GM12864 (cell line): ENCODE data around the gene ANKRD34B.

Experiments
- DNase-seq: peaks from one replicate; pipeline ENCODE4 v3.0.0-alpha.2; 2011; ENCODE audit warnings: low read depth
- H3K4me3 ChIP-seq: 2 replicates; pipeline ENCODE4 v1.5.1; 2011; ENCODE audit warnings: mild to moderate bottlenecking, low read depth, low read length, control low read depth
- CTCF ChIP-seq: IDR thresholded peaks from 2 replicates; pipeline ENCODE4 v1.5.1; 2011; ENCODE audit warnings: low read depth, mild to moderate bottlenecking, moderate library complexity, low read length, control low read depth, inconsistent platforms; ENCODE audit errors: missing control alignments

The ANKRD34B gene

GRCh38 chr5:80573062-80573461 lies 3.0 kb upstream of the ANKRD34B start:
- TF ChIP-seq CTCF, result no peak
- no peak overlapping the region for H3K4me3 ChIP-seq
- DNase-seq, result no peak

GRCh38 chr5:80569086-80569960 lies 757 bp downstream of the ANKRD34B start:
- TF ChIP-seq CTCF, result no peak
- no peak for DNase-seq
- H3K4me3 ChIP-seq, result peak overlapping the region; percentile 51

- no peak for DNase-seq
- TF ChIP-seq CTCF, result no peak
- H3K4me3 ChIP-seq, result no peak overlapping the region
These were observed 1.8 kb downstream of the ANKRD34B start for GRCh38 chr5:80568251-80568650.

- no peak for TF ChIP-seq CTCF
- no peak for DNase-seq
- no peak overlapping the region for H3K4me3 ChIP-seq
These were observed 3.3 kb downstream of the ANKRD34B start for GRCh38 chr5:80566711-80567259.

GRCh38 chr5:80565330-80565729 lies 4.8 kb downstream of the ANKRD34B start:
- H3K4me3 ChIP-seq, result no peak overlapping the region
- DNase-seq, result no peak
- no peak for TF ChIP-seq CTCF

- no peak for DNase-seq
- TF ChIP-seq CTCF, result no peak
- no peak overlapping the region for H3K4me3 ChIP-seq
These were observed 10.8 kb downstream of the ANKRD34B start for GRCh38 chr5:80559244-80559643.

- TF ChIP-seq CTCF, result no peak
- H3K4me3 ChIP-seq, result no peak overlapping the region
- no peak for DNase-seq
These were observed 15.0 kb downstream of the ANKRD34B start for GRCh38 chr5:80555099-80555498.
